NCI-H748 (cell line): ENCODE data around the gene GMEB2.
"Not testable (repeated sequence)": the region's sequence is repeated elsewhere in the genome, so short reads cannot be mapped to it uniquely, and the experiment has no call there.

ENCODE experiments used
- DNase-seq: peaks from one replicate; lab custom pipeline; 2025; ENCODE audit not compliant: unreplicated experiment; lab: John Stamatoyannopoulos, UW

The GMEB2 gene

GRCh38 chr20:63639093-63639975 lies 12.4 kb upstream of the GMEB2 start:
- no peak for DNase-seq

- DNase-seq, result no peak
Observed at GRCh38 chr20:63636752-63637628, 10.1 kb upstream of the GMEB2 start.

DNA sequence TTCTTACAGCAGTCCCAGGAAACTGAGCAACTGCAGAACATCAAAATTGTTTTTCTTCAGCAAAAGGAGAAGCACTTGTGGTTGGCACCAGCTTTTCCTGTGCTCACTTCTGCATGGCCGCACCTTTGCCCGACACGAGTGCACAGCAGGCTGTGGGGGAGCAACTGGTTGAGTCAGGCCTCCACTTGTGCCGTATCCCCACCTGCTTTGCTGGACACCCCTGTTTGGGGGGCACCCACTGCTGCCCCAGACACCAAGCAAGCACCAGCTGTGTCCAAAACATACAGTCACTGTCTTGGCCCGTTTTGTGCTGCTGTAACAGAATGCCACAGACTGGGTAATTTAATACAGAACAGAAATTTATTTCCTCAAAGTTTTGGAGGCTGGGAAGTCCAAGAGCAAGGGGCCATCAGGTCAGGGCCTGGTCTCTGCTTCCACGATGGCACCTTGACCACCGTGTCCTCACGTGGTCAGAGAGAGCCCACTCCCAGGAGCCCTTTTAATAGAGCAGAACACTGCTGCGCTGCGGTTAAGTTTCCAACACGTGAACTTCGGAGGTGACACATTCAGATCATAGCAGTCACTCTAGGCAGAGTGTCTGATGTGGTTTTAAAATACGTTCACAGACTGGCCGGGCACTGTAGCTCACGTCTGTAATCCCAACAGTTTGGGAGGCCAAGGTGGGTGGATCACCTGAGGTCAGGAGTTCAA lies 8.7 kb upstream of the GMEB2 start:
- DNase-seq, result no peak

- no peak for DNase-seq
Observed at GRCh38 chr20:63633732-63634131, 6.8 kb upstream of the GMEB2 start.

- not testable (repeated sequence) for DNase-seq
Observed at GRCh38 chr20:63631426-63631825, 4.5 kb upstream of the GMEB2 start.

- DNase-seq, result not testable (repeated sequence)
Observed at GRCh38 chr20:63630956-63631355, 4.1 kb upstream of the GMEB2 start.

- DNase-seq, result peak; percentile 84
Observed at GRCh38 chr20:63628246-63628975, 1.5 kb upstream of the GMEB2 start.

GRCh38 chr20:63627751-63628245 lies 897 bp upstream of the GMEB2 start:
- DNase-seq, result no peak

DNA sequence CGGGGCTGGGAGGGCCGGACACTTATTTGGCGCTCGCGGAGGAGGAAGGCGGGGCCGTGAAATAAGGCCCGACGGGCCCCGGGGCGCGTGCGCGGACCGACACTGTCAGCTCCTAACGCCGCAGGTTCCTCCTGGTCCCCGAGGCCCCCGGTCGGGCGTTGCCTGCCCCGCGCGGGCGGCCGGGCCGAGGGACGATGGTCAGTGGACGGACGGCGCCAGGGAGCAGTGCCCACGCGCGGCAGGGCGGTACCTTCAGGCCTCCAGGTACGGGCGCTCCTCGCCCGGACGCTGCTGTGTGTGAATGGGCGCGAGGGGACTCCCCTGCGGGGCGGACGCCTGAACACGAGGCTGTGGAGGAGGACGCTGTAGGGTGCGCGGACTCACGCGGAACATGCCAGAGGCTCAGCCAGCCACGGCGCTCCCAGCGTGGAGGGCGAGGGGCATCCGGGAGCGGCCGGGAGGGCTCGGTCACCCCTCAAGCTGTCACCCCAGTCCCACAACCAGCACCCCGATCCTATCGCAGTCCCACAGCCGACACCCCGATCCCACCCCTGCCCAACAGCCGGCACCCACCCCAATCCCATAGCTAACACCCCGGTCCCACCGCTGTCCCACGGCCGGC lies 339 bp upstream of the GMEB2 start:
- peak; percentile 91 for DNase-seq

GRCh38 chr20:63625771-63626423 lies 1.0 kb downstream of the GMEB2 start:
- peak; percentile 7 for DNase-seq

GRCh38 chr20:63624486-63624885 lies 2.4 kb downstream of the GMEB2 start:
- no peak for DNase-seq

GRCh38 chr20:63622732-63623131 lies 4.2 kb downstream of the GMEB2 start:
- DNase-seq, result no peak

DNA sequence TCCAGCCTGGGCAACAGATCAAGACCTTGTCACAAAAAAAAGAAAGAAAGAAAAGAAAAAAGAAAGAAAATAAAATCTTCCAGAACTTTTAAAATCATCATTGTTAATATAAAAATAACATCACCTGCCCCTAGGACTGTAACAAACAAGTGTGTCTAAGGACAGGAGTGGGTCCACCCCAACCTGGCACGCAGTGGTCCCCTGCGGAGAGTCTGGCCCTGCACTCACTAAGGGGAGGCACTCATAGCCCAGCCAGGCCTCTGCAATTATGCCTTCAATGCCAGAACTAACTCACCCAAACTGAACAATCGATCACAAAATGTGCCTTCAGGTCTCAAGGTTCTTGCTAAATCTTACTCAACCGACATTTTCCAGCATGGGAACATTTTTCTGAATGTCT lies 4.8 kb downstream of the GMEB2 start:
- no peak for DNase-seq

DNA sequence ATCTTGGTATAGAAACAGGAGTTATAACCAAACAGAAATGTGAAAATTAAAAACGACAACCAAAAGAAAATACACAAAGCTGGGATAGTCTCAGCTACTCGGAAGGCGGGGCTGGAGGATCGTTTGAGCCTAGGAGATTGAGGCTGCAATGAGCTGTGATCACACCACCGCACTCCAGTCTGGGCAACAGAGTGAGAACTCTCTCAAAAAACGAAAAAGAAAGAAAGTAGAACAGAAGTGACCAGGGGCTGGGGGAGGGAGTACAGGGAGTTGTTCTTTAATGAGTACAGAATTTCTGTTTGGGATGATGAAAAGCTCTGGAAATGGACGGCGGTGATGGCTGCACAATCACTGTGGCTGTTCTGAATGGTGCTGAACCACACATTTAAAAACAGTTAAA lies 5.9 kb downstream of the GMEB2 start:
- DNase-seq, result no peak

- DNase-seq, result no peak
Observed at GRCh38 chr20:63619505-63619904, 7.4 kb downstream of the GMEB2 start.

- DNase-seq, result no peak
Observed at GRCh38 chr20:63619086-63619485, 7.8 kb downstream of the GMEB2 start.

DNA sequence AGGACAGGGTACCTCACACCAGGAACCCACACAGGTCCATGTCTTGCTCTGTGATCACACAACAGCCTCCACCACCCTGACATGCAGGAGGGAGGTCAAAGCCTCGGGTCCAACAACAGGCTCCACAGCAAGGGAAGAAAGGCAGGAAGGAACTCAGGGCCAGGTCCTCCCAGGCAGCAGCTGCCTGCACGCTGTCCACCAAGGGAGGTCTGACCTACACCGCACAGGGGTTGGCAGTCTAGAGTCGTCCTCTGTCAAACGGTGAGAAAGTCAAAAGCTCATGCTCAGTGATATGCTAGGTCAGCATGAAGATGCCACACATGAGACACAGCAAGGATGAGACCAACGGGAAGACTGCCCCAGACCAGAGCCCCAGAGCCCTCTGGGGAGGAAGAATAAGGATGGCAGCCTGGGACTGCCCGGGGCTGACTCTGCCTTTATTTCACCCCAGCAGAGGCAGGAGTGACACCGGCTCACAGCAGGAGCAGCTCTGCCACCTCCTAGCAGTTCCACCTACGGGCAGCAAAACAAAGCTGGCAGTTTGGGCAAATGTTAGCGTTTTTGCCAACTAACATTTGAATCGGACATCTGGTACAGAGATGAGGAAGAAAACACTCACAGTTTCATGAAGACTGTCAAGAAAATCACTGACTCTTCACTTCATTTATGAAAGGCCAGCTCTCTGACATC lies 8.5 kb downstream of the GMEB2 start:
- no peak for DNase-seq

- DNase-seq, result no peak
Observed at GRCh38 chr20:63617876-63618265, 9.0 kb downstream of the GMEB2 start.
